Measurements from ENCODE around the gene PLD6.
"Not testable (repeated sequence)": the region's sequence is repeated elsewhere in the genome, so short reads cannot be mapped to it uniquely, and the experiment has no call there.

PLD6 gene, protein sequence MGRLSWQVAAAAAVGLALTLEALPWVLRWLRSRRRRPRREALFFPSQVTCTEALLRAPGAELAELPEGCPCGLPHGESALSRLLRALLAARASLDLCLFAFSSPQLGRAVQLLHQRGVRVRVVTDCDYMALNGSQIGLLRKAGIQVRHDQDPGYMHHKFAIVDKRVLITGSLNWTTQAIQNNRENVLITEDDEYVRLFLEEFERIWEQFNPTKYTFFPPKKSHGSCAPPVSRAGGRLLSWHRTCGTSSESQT

DNA sequence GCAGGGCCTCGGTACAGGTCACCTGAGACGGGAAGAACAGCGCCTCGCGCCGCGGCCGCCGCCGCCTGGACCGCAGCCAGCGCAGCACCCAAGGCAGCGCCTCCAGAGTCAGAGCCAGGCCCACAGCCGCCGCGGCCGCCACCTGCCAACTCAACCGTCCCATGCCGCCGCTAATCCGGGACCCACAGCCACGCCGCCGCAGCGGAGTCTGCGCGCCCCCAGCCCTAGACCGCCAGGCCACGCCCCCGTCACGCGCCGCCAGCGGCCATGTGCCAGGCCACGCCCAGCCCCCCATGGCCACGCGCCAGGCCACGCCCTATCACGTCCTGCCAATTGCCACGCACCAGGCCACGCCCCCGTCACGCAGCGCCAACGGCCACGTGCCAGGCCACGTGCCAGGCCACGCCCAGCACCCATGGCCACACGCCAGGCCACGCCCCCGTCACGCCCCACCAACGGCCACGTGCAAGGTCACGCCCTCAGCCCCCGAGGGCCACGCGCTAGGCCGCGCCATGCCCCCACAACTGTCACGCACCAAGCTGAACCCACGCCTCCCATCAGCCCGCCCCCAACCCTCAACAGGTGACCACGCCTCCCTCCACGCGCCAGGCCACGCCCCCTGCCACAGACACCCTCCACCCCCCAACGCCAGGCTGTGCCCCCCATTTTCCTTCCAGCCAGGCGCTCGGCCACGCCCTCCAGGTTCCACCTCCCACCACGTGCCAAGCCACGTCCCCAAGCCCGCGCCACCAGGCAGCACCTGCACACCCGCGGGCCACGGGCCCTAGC is at the start of gene PLD6:
Gene PLD6, minus strand, starts transcription at position 210 of the 789 bp plus-strand sequence. Its CDS starts 47 bp downstream, at position 163.
- DNase-seq (ENCODE audit: low read depth in 2 of 3, low spot score in 1 of 3), result peak; percentile 87 to 92 (median 91)

DNA sequence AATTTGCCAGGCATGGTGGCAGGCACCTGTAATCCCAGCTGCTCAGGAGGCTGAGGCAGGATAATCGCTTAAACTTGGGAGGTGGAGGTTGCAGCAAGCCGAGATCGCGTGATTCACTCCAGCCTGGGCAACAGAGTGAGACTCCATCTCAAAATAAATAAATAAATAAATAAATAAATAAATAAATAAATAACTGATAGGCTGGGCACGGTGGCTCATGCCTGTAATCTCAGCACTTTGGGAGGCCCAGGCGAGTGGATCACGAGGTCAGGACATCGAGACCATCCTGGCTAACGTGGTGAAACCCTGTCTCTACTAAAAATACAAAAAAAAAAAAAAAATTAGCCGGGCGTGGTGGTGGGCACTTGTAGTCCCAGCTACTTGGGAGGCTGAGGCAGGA is 49.6 kb upstream of the PLD6 start:
- DNase-seq (ENCODE audit: low read depth in 2 of 3, low spot score in 1 of 3), result not testable (repeated sequence)

DNA sequence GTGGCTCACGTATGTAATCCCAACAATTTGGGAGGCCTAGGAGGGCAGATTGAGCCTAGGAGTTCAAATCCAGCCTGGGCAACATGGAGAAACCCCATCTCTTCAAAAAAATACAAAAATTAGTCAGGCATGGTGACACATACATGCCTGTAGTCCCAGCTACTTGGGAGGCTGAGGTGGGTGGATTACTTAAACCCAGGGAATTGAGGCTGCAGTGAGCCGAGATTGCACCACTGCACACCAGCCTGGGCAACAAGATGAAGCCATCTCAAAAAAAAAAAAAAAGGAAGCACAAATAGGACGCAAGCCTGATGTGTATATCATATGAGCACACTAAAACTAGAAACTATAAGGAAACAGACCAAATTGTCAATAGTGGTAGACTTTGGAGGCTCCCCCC is 47.9 kb upstream of the PLD6 start:
- DNase-seq (ENCODE audit: low read depth in 2 of 3, low spot score in 1 of 3), result no peak

DNA sequence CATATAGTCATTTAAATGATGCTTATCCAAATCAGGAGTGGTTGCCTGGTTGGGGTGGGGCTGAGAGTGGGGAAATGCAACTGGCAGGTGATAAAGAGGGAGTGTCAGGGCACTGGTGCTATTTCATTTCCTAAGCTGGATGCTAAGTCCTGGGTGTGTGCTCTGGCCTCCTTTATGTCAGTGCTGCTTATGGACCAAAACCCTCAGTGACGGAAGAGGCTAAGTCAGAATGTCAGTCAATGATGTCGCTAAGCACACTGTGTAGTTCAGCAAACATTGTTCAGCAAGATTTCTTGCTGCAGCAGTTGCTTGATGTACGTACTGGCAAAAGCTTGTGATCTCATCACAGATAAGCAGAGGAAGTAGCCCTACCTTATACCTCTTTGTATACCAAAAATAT is 47.3 kb upstream of the PLD6 start:
- DNase-seq (ENCODE audit: low read depth in 2 of 3, low spot score in 1 of 3), result no peak

DNA sequence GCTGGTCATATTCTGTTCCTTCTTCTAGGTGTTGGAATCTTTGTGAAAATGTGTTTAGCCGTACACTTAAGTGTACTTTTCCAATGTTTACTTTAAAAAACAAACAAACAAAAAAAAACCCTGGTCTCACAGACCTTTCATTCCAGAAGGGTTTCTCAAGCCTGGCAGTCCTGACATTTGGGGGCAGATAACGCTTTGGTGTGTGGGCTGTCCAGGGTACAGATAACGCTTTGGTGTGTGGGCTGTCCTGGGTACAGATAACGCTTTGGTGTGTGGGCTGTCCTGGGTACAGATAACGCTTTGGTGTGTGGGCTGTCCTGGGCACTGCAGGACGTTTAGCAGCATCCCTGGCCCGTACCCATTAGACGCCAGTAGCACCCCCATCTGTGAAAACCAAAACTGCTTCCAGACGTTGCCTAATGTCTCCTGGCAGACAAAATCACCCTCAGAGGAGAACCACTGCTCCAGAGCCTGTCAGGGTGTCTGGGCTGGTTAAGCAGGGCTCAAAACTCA is 46.1 kb upstream of the PLD6 start:
- DNase-seq (ENCODE audit: low read depth in 2 of 3, low spot score in 1 of 3), result no peak

DNA sequence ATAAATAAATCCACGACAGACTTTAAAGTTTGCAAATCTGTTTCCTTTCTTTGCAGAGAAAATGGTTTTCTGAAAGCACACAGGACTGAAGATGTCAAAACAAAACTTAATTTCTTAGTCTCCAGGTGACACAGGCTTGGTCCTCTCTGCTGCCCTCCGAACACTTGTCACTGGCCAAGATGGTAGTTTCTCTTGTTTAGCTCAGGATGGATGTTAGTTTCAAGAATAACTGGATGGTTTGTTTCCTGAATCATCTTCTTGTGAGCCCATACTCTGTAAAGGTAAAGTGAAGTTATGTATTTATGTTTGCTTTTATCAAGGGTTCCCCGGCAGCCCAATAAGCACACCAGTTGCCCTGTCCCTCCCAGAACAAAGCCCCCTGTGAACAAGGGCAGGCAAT is 40.7 kb upstream of the PLD6 start:
- no peak for DNase-seq (ENCODE audit: low read depth in 2 of 3, low spot score in 1 of 3)

DNA sequence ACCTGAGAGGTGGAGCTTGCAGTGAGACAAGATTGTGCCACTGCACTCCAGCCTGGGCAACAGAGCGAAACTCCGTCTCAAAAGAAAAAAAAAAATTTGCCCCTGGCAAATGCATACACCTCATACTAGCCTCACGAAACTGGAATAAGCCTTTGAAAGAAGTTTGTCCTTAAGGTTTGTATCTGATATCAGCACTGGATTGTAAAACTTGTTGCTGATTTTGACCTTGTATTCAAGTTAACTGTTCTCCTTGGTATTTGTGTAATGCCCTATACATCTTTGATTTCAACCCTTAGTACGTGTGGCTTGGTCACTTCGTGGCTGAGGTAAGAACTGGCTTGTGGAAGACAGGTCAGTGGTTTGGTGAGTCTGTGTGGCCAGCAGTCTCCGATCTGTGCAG is 37.0 kb upstream of the PLD6 start:
- DNase-seq (ENCODE audit: low read depth in 2 of 3, low spot score in 1 of 3), result no peak

DNA sequence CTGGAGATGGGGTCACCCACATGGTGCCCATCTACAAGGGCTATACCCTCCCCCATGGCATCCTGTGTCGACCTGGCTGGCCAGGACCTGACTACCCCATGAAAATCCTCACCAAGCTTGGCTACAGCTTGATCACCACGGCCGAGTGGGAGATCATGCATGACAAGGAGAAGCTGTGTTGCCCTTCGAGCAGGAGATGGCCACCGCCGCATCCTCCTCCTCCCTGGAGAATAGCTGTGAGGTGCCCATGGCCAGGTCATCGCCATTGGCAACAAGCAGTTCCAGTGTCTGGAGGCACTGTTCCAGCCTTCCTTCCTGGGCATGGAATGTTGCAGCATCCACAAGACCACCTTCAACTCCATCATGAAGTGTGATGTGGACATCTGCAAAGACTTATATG is 36.1 kb upstream of the PLD6 start:
- no peak for DNase-seq (ENCODE audit: low read depth in 2 of 3, low spot score in 1 of 3)

DNA sequence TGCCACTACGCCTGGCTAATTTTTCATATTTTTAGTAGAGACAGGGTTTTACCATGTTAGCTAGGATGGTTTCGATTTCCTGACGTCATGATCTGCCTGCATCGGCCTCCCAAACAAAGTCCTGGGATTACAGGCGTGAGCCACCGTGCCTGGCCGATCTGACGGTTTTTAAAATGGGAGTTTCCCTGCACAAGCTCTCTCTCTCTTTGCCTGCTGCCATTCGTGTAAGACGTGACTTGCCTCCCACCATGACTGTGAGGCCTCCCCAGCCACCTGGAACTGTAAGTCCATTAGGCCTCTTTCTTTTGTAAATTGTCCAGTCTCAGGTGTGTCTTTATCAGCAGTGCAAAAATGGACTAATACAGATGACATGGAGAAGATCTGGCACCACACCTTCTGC is 35.5 kb upstream of the PLD6 start:
- no peak for DNase-seq (ENCODE audit: low read depth in 2 of 3, low spot score in 1 of 3)

DNA sequence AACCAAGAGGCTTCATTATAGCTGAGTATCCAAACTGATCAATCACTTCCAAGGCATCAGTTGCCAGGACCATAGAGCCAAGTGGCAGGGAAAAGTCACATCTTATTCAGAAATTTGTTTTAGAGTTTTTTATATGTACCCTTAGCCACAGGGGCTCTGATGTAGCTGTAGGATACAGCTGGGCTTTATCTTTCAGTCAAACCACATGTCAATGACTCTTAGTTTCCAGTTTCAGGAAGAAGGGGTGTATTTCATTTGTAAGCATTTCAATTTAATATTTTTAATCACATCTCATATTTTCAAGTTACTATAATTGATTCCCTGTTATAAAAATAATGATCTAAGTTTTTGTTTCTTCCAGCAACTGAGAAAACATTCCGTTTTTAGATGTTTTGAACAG is 33.7 kb upstream of the PLD6 start:
- DNase-seq (ENCODE audit: low read depth in 2 of 3, low spot score in 1 of 3), result no peak

DNA sequence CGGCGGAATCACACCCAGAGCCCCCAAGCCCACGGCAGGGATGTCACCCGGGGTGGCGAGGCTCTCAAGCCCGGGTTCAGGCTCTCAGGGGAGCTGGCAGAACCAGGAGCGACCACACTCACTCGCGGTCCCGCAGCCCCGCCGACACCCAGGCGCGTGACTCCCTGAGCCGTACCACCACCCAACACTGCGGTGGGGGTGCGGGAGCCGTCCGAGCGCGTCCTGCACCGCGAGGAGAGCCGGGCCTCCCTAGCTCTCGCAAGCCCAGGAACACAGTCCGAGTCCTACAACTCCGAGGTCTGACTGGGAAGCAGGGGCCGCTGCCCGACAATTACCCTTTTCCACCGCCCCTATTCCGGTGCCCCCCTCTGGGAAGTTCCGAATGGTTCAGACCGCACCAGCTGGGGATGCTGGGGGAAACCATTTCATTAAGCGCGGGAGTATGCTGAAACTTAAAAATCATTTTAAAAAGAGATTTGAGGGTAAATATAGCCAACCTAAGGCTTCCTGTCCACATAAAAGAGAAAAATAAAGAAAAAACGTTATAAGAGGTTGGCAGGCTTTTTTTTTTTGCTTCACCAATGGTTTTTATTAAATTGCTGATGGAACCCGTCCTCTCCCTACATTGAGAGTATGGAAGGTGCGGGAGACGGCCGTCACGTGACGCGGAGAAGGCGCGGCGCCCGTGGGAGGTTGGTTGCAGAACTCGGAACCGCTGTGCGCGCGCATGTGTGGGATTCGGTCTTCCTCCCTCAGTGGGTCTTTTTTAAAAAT is 31.1 kb upstream of the PLD6 start, which contains the start of gene FLCN:
Gene FLCN, minus strand, starts transcription at position 143 of the 774 bp plus-strand sequence. CDS start 9,031 bp downstream, outside the sequence.
- peak; percentile 72 to 88 (median 79) for DNase-seq (ENCODE audit: low read depth in 2 of 3, low spot score in 1 of 3)

DNA sequence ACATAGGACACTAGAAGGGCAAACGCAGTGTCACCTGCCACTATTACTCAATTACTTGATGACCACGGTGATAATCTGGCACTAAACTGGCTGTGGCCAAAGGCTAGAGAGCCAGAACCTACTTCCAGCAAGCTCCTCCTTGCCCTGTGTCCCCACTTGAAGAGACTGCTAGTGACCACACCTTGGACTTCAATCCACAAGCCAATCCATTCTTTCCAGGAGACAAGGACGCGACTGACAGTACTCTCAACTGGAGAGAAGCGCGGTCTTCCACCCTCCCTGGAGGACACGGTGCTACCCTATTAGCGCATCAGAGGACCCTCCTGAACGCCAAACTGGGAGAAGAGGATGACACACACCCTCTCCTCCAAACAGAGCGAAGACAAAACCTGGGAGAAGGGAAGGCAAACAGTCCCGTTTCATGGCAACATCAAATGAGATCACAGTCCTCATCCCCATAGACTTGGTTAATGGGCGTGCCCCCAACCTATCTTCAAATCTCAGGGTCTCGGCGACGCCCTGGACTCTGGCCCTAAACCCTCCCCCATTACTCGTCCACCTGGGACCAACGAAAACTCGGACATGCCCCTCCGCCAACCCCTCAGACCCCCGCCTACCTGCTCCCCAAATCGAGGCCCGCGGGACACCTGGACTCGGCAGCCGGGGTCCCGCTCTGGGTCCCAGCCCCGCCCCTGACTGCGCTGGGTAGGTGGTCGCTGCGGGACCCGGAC is 30.3 kb upstream of the PLD6 start:
- DNase-seq (ENCODE audit: low read depth in 2 of 3, low spot score in 1 of 3), result no peak

DNA sequence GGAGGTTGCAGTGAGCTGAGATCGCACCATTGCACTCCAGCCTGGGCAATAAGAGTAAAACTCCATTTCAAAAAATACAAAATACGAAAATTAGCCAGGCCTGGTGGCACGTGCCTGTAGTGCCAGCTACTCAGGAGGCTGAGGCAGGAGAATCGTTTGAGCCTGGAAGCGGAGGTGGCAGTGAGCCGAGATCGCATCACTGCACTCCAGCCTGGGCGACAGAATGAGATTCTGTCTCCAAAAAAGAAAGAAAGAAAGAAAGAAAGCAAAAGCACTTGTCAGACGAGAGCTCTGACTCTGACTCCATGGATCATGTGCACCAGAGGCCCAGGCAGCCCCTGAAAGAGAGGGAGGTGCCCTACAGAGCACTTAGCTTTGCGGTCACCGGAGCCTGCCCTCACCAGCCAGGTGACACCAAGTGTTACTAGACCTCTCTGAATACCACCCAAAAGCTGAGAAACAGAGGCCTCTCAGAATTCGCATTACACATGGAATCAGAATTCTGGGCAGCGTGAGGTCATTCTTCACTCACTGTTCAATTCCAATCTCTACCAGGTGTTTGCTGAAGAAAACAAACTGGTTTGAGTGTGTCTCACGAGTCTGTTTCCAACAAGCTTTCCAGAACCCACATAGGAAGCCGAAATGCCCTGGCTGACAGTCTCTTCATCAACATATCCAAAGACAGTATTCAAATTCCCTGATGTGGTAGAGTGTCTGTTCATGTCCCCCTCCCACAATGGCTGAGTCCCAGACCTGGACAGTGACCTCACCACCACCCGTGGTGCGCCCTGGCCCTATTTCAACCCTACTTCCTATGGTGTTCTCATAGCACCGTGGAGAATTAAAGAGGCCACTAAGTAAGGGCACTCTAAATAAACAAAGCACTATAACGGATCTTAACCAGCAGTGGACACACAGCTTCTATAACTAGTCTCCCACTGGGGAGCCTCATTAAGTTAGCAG is 29.4 kb upstream of the PLD6 start:
- DNase-seq (ENCODE audit: low read depth in 2 of 3, low spot score in 1 of 3), result no peak

DNA sequence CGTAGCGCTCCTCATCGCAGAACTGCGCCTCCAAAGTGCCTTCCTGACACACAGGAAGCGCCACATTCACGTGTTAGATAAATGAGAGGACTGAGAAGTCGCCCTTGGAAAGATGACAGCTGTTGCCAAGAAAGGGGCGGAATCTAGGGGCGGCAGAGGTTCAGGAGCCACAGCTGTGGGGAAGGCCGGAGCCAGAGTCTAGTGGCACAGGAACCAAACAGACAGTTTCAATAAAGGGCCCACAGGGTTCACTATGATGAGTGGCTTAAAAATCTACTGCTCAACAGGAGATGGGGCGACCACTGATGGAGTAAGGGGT is 26.1 kb upstream of the PLD6 start:
- no peak for DNase-seq (ENCODE audit: low read depth in 2 of 3, low spot score in 1 of 3)

DNA sequence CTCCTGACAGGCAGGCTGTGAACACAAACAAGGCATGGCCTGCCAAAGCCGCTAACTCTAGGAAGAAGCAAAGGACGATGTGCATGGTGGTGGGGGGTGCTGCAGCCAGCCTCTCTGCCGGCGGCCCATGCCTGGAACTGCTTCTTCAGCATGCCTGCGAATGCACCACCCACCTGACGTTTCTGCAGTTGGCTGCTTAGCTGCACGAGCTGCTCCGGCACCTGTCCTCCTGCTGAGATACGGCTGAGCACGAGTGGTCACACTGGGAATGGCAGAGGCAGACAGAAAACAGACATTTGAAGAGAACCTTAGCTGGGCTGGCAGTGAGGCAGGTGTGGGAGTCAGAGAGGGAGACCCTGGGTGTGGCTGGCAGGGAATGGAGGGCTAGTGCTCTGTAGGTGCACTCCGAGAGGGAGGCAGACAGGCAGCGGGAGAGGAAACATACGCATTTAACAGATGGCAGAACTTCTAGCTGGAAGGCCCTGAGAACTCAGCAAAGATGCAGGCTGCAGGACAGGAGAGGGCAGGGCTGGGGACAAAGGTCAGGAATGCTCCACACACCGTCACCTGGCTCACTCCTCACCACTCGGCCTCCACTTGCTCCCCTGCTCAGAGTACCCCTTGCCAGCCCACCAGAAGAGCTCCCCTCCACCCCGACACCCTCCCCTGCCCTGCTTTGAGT is 25.6 kb upstream of the PLD6 start:
- no peak for DNase-seq (ENCODE audit: low read depth in 2 of 3, low spot score in 1 of 3)

DNA sequence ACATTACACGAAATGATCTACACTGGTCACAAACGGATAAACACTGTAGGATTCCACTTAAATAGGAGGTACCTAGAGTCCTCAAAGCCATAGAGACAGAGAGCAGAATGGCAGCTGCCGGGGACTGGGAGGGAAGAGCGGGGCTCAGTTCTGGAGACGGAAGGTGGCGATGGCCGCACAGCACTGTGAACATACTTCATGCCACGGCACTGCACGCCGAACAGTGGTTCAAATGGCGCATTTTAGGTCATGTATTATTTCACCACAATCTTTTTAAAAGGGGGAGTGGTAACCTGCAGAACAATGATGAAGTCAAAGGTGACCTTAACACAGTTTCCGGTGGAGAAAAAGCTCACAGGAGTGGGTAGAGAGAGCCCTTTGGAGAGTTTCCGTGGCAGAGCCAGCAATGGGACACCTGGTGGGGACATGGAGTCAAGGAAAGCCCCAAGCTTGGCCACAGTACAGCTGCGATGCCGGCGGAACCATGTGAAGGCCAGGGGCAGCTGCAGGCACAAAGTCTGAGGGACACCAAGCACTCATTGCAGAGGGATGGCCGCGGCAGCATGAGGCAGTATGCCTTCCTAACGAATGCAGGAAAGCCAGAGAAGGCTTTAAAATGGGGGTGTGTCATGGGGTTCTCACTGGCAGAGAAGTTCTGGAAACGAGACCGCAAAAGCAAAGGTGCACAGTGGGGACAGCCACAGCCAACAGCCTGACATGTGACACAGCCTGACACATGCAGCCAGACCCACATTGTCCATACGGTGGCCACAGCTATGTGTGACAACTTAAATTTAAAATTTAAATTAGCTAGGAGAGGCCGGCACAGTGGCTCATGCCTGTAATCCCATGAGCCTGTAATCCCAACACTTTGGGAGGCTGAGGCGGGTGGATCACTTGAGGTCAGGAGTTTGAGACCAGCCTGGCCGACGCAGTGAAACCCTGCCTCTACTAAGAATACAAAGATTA is 23.6 kb upstream of the PLD6 start:
- no peak for DNase-seq (ENCODE audit: low read depth in 2 of 3, low spot score in 1 of 3)

DNA sequence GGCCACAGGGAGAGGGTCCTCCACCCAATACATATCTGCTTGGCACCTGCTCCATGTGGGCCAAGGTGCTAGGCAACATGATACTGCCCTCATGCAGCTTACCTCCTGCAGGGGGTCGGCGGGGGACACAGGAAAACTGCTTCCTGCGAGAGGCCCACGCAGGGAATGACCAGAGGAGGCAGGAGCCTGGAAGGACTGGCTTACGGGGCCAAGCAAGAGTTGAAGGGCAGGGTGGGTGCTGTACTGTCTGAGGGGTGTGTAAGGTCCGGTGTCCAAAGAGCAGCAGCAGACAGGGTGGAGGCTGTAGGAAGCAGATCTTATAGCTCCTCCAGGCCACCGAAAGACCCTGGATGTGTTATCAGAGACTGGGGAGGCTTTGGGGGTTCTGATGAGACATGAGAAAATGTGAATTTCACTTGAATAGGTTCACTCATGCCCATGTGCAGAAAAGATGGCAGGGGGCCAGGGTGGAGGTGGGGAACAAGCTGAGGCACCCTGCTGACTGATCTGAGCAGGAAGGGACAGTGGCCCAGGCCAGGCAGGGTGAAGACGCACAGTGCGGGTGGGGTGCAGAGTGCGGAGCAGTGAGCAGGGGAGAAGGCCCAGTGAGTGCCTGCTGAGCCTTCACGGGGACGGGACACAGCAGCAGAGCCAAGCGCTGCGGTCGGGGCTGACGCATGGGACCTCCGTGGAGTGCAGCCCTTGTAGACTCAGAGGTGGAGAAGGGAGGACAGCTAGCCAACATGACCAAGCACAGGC is 22.6 kb upstream of the PLD6 start:
- DNase-seq (ENCODE audit: low read depth in 2 of 3, low spot score in 1 of 3), result no peak

Measured in stimulated activated CD4-positive, alpha-beta T cell treated with anti-CD3 and anti-CD28 coated beads, Interleukin-12 subunit alpha, Interleukin-12 subunit beta, amount 100 ng/mL, for 48 hours (primary cell).